Prostate gland (tissue), 2 donors: ENCODE data around the gene RYR1. TPM values are rescaled to one million over a fixed set of nuclear protein-coding genes. Genes with fewer than 3 reads are reported as not detected.

Experiments used
- DNase-seq: peaks from one replicate; pipeline ENCODE4 v3.0.0-alpha.2; 2019; ENCODE audit warnings: low spot score
- H3K27ac ChIP-seq, 2 donors: fragments of 200-600 bp; sonication (generic); 2 replicates each; pipeline ENCODE4 v1.5.1; 2017 to 2019
- H3K27me3 ChIP-seq: fragments of 200-600 bp; sonication (generic); replicated peaks from 2 replicates; pipeline ENCODE4 v1.5.1; 2019; ENCODE audit not compliant: insufficient read depth
- H3K36me3 ChIP-seq, 2 donors: fragments of 200-600 bp; sonication (generic); 1 replicate in 1 of 2; 2 replicates in 1 of 2; pipeline versions ENCODE4 v1.5.1 to v1.8.1; 2017 to 2019
- H3K4me1 ChIP-seq: fragments of 200-600 bp; sonication (generic); replicated peaks from 2 replicates; pipeline ENCODE4 v1.5.1; 2019
- H3K4me3 ChIP-seq, 2 donors: fragments of 200-600 bp; sonication (generic); 2 replicates each; pipeline ENCODE4 v1.5.1; 2017 to 2019
- H3K9me3 ChIP-seq: fragments of 200-600 bp; sonication (generic); 2 replicates; pipeline ENCODE4 v1.5.1; 2017
- CTCF ChIP-seq, 4 experiments: fragments of 200-600 bp in 2 of 4; fragments of 450-650 bp in 2 of 4; sonication (generic) in 2 of 4; IDR thresholded peaks; 1 replicate in 3 of 4; 2 replicates in 1 of 4; pipeline ENCODE4 v1.5.1; 2016 to 2019; ENCODE audit warnings: antibody characterized with exemption in 4 of 4, mild to moderate bottlenecking in 2 of 4, moderate library complexity in 2 of 4
- POLR2A ChIP-seq: fragments of 450-650 bp; IDR thresholded peaks from one replicate; pipeline ENCODE4 v1.6.1; 2016; ENCODE audit warnings: antibody characterized with exemption, mild to moderate bottlenecking
- POLR2AphosphoS5 ChIP-seq: sonication (generic); formaldehyde crosslinking; IDR thresholded peaks from one replicate; pipeline ENCODE4 v1.6.1; 2017; ENCODE audit warnings: antibody characterized with exemption
- WGBS: methylation state at CpG from one replicate; pipeline ENCODE4 v1.1.5; 2018; 5-methylcytosine and 5-hydroxymethylcytosine counted together
- intact Hi-C: fragments of 100-400 bp; cut with DNase I; formaldehyde crosslinking; loops from one replicate; pipeline ENCODE4 v1.14.2; 2022
- total RNA-seq, 2 donors: library from RNA; depleted of rRNA; stranded (reverse); fragments of >200 nt; gene quantifications; one replicate each; pipeline ENCODE4 v1.1.0, GENCODE V29; 2016

Gene RYR1
- total RNA-seq, 2 donors from 2014 or later: 5.7 to 8.6 TPM

- no peak for TF ChIP-seq POLR2A
- TF ChIP-seq CTCF (IDR thresholded peaks at IDR 0.05): no peak
- no peak for TF ChIP-seq POLR2AphosphoS5
- no peak for DNase-seq
- WGBS: 92% methylated on average over 8 of the region's 8 CpGs
- H3K9me3 ChIP-seq: no peaks in the 10 kb centered on the region
- no peaks in the 10 kb centered on the region for H3K36me3 ChIP-seq
- H3K4me1 ChIP-seq: no peaks in the 10 kb centered on the region
- no peak overlapping the region for H3K27ac ChIP-seq
- intact Hi-C loops: no loop called here
- H3K27me3 ChIP-seq: no peaks in the 10 kb centered on the region
- H3K4me3 ChIP-seq: no peak overlapping the region
Observed at GRCh38 chr19:38545596-38545995, 112.1 kb downstream of the RYR1 start.

- Histone ChIP-seq H3K4me1 (no peaks in the 10 kb centered on the region), H3K9me3 (no peaks in the 10 kb centered on the region), H3K36me3 (no peaks in the 10 kb centered on the region), H3K27ac (no peak overlapping the region), H3K4me3 (no peak overlapping the region), H3K27me3 (no peaks in the 10 kb centered on the region)
- WGBS: 88% methylated on average over 5 of the region's 5 CpGs
- DNase-seq: no peak
- TF ChIP-seq POLR2AphosphoS5 (no peak), POLR2A (no peak), CTCF (IDR thresholded peaks at IDR 0.05) (no peak)
- intact Hi-C loops: no loop called here
Observed at GRCh38 chr19:38547421-38547820, 113.9 kb downstream of the RYR1 start.

- TF ChIP-seq POLR2A: no peak
- intact Hi-C loops: no loop called here
- 79% methylated on average over 5 of the region's 5 CpGs for WGBS
- Histone ChIP-seq H3K9me3 (no peaks in the 10 kb centered on the region), H3K4me1 (no peaks in the 10 kb centered on the region), H3K27ac (no peak overlapping the region), H3K4me3 (no peak overlapping the region), H3K36me3 (no peaks in the 10 kb centered on the region), H3K27me3 (no peaks in the 10 kb centered on the region)
- no peak for DNase-seq
Observed at GRCh38 chr19:38549061-38549460, 115.6 kb downstream of the RYR1 start.

GRCh38 chr19:38549942-38550341 is 116.5 kb downstream of the RYR1 start:
- intact Hi-C loops: no loop called here
- H3K36me3 ChIP-seq: no peaks in the 10 kb centered on the region
- H3K27me3 ChIP-seq: no peaks in the 10 kb centered on the region
- H3K9me3 ChIP-seq: no peaks in the 10 kb centered on the region
- 74% methylated on average over 4 of the region's 4 CpGs for WGBS
- DNase-seq: no peak
- H3K4me3 ChIP-seq: no peak overlapping the region
- TF ChIP-seq POLR2A (no peak), POLR2AphosphoS5 (no peak), CTCF (IDR thresholded peaks at IDR 0.05) (no peak)
- no peaks in the 10 kb centered on the region for H3K4me1 ChIP-seq
- H3K27ac ChIP-seq: no peak overlapping the region

DNA sequence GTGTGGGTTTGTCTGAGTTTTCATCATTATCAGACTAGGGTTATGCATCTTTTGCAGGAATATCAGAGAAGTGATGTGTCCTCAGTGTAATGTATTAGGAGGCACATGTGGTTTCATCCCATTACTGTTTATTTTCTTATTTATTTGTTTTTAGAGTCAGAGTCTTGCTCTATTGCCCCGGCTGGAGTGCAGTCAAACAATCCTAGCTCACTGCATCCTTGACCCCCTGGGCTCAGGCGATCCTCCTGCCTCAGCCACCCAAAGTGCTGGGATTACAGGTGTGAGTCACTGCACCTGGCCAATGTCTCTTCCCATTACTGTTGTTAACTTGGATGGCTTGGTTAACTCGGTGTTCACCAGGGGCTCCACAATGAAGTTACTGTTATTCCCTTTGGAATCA is 116.9 kb downstream of the RYR1 start:
- H3K27me3 ChIP-seq: no peaks in the 10 kb centered on the region
- WGBS: 63% methylated on average over 3 of the region's 3 CpGs
- no peak for TF ChIP-seq POLR2AphosphoS5
- TF ChIP-seq CTCF (IDR thresholded peaks at IDR 0.05): no peak
- no peak for TF ChIP-seq POLR2A

More for the DNA sequence above, 116.9 kb downstream of the RYR1 start:
- Histone ChIP-seq H3K4me3 (no peak overlapping the region), H3K27ac (no peak overlapping the region), H3K4me1 (no peaks in the 10 kb centered on the region), H3K36me3 (no peaks in the 10 kb centered on the region), H3K9me3 (no peaks in the 10 kb centered on the region)
- intact Hi-C loops: no loop called here
- no peak for DNase-seq
